Eye (tissue), 1 donor: Measurements from ENCODE around the gene USP31.

Source experiments
- DNase-seq: peaks from one replicate; pipeline ENCODE4 v3.0.0-alpha.2; 2015

Gene USP31, protein sequence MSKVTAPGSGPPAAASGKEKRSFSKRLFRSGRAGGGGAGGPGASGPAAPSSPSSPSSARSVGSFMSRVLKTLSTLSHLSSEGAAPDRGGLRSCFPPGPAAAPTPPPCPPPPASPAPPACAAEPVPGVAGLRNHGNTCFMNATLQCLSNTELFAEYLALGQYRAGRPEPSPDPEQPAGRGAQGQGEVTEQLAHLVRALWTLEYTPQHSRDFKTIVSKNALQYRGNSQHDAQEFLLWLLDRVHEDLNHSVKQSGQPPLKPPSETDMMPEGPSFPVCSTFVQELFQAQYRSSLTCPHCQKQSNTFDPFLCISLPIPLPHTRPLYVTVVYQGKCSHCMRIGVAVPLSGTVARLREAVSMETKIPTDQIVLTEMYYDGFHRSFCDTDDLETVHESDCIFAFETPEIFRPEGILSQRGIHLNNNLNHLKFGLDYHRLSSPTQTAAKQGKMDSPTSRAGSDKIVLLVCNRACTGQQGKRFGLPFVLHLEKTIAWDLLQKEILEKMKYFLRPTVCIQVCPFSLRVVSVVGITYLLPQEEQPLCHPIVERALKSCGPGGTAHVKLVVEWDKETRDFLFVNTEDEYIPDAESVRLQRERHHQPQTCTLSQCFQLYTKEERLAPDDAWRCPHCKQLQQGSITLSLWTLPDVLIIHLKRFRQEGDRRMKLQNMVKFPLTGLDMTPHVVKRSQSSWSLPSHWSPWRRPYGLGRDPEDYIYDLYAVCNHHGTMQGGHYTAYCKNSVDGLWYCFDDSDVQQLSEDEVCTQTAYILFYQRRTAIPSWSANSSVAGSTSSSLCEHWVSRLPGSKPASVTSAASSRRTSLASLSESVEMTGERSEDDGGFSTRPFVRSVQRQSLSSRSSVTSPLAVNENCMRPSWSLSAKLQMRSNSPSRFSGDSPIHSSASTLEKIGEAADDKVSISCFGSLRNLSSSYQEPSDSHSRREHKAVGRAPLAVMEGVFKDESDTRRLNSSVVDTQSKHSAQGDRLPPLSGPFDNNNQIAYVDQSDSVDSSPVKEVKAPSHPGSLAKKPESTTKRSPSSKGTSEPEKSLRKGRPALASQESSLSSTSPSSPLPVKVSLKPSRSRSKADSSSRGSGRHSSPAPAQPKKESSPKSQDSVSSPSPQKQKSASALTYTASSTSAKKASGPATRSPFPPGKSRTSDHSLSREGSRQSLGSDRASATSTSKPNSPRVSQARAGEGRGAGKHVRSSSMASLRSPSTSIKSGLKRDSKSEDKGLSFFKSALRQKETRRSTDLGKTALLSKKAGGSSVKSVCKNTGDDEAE (N-terminal part only)

DNA sequence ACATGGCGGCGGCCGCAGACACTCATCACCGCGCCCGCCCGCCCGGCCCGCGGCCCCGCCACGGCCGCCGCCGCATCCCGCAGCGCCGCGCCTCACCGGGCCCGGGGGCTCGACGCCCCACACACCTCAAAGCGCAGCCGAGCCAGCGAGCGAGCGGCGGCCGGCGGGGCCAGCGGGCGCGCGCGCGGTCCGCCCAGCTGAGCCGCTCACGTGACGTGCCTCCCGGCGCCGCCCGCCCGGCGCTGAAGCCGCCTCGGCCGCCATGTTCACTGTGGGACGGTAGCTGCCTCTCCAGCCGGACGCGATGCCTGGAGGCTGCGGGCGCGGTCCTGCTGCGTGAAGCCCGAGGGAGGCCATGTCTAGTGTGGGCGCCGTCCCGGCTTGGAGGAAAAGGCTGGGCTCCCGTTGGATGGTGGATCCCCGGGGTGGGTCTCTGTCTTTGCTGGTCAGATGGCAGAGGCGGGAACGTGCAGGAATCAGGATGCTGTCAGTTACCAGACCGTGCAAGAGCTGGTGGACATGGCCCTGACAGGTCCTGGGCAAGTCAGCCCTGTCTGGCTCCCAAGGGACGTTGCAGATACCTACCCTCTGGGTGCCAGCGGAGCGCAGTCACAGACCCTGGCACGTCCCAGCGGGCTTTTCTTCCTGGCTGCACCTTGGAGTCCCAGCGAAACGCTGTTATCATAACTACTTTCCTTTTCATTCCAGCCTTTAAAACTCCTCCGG, at the start of gene USP31:
USP31 (minus strand) TSS at position 186 of the 726 bp plus-strand sequence; CDS start at position 4, 182 bp downstream.
- DNase-seq = peak; percentile 97

DNA sequence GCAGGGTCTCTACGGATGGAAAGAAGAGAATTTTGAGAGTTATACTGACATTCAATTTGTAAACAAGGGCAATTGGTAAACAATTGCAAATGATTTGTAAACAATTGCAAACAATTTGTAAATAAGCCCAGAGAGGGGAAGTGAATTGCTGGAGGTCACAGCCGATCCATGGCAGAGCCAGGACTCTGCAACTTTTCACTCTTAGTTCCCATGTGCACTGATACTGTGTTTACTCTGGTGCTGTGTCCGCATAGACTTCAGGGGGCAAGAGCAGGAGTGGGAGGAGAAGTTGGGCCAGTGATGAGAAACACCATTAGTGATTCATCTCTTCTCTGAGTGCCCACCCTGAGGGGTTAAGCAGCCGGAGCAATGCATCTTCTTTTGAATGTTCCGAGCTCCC, 47.3 kb upstream of the USP31 start:
- DNase-seq = no peak

DNA sequence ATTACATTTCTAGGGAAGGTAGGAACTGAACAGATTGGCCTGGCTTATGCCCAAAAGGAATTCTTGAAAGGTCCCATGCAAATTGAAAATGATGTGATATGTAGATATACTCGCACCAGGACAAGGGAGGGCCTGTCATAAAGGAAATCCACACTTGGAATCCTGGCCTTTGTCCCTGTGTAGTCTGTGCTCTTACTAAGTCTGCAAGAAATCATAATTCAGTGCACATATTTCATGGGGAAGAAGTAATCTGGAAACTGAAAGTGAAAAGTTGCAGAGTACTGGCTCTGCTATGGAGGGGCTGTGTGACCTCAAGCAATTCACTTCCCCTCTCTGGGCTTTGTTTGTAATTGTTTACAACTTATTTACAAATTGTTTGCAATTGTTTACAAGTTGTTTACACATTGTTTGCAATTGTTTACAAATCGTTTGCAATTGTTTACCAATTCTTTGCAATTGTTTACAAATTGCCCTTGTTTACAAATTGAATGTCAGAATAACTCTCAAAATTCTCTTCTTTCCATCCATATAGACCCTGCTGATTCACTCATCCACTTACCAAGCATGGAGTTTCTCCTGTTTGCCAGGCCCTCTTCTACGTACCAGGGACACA, 46.2 kb upstream of the USP31 start:
- DNase-seq = no peak

DNA sequence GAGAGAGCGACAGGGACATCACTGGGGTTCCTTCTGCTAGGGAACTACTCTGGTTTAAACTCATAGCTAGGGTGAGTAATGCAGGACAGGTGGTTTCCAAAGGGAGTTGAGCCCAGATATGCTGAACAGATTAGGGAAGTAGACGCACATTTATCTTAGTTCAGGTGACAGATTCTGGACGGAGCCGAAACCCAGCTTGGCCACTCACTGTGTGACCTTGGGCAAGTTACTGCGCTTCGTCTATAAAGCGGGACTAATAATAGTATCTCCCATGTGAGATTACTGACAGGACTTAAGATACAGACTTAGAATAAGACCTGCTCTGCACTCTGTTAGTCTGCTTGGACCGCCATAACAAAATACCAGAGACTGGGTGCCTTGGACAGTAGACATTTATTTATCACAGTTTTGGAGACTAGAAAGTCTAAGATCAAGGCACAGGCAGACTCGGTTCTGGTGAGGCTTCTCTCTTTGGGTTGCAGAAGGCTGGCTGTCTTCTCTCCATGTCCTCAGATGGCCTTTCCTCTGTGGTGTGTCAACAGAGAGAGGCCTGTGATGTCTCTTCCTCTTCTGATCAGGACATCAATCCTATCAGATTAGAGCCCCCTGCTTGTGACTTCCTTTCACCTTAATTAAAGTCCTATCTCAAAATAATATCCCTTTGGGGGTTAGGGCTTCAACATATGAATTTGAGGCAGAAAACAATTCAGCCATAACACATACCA, 45.4 kb upstream of the USP31 start:
- no peak for DNase-seq

DNA sequence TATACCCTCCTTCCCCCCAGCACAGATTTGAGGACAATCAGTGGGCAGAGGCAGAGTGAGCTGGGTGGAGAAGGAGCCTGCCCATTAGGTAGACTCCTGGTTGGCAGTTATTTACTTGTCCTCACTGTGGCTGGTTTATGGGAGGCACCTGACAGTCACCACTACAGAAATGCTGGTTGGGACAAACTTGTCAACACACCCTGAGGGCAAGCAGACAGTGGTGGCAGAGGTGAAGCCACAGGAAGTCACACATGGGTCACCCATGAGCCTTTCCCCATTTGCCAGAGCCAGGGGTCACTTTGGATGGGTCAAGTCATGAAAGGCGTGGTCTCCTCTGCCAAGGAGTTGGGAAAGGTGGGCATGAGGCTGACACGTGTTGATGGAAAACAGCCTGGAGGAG, 39.7 kb upstream of the USP31 start:
- DNase-seq = no peak

DNA sequence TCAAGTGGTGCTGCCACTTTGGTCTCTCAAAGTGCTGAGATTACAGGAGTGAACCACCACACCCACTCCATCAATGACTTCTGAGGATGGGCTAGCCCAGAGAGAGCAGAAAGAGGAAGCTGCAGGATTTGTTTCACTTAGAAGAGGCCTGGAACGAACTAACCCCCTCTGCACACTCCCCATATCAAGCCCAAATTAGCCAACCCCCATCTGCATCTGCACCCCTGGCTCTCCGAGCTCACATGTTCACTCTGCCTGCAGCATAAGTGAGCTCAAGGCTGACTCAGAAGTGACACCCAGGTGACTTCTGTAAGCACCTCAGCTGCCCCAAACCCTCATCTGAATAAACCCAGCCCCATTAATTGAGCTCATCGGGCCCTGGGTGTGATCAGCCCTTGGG, 38.1 kb upstream of the USP31 start:
- DNase-seq = no peak

DNA sequence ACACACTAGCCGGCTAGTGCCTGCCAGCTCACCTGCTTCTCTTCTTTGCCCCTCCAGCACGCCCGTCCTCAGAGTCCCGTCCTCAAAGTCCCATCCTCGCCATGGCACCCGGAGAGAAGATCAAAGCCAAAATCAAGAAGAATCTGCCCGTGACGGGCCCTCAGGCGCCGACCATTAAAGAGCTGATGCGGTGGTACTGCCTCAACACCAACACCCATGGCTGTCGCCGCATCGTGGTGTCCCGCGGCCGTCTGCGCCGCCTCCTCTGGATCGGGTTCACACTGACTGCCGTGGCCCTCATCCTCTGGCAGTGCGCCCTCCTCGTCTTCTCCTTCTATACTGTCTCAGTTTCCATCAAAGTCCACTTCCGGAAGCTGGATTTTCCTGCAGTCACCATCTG, 36.9 kb upstream of the USP31 start:
- no peak for DNase-seq

DNA sequence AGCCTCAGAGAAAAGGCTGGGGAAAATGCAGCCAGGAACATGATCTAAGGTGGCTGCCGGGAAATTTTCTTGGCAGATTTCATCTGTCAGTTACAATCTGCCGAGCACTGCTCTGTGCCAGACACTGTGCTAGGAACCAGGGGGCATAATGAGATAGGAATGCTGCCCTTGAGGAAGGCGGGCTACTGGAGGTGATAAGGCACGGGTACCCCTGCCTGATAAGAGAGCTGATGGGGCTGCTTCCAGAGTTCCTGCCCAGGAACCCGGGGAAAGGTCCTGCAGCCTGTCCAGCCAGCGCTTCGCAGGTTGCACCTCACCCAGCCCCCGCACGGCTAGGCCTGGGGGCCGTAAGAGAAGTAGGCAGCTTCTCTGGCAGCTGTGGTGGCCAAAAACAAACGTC, 36.4 kb upstream of the USP31 start:
- DNase-seq = no peak

DNA sequence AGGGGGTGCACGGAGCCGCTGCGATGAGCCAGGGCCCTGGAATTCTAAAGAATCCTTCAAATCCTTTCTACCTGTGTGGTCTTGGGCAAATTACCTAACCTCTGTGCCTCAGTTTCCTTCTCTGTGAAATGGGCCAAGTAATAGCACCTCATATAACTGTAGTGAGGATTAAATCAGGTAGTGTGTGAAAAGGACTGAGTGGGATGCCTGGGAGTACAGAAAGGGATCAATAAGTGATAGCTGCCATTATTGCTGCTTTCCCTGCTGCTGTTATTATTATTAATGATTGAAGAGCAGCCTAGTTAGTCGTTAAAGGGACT, 34.3 kb upstream of the USP31 start:
- no peak for DNase-seq

DNA sequence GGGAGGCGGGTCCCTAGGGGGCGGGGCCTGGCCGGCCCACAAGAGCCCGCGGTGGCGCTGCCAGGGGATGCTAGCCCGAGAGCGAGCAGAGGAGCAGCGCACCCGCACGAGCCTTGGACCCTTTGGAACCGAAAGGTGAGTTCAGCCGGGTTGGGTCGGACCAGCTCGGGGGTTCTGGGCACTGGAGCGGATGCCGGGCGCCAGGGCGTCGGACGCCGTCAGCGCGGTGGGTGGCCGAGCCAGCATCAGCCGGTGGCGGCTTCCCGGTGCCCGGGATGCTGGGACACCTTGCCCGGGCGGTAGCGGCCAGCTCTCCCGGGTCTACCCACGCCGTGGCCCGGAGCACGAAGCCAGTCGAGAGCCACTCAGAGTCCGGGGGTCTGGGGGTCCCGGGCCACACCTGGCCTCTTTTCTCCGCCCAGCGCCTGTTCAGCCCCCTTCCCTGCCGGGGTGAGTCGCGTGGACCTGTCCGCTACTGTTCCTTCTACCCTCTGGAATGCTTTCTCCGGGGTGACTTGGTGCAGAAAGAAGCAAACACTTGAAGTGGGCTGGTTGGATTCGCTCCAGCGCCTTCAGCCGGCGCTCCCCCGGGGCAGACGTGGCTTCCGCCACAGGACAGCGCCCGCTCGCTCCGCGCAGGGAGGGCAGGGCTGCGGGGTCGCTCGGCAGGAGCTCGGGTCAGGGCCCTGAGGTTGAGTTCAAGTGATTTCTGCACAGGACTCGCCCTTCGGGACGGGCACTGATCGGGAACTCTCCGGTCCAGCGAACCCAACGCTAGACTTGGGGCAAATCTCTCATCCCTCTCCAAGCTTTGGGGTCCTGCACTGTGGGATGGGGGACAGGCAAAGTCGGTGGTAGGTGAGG, 33.7 kb upstream of the USP31 start, which contains the start of gene SCNN1G:
SCNN1G (plus strand) TSS at position 67 of the 864 bp plus-strand sequence. CDS start 3,527 bp downstream, outside the sequence.
- DNase-seq = peak; percentile 57

DNA sequence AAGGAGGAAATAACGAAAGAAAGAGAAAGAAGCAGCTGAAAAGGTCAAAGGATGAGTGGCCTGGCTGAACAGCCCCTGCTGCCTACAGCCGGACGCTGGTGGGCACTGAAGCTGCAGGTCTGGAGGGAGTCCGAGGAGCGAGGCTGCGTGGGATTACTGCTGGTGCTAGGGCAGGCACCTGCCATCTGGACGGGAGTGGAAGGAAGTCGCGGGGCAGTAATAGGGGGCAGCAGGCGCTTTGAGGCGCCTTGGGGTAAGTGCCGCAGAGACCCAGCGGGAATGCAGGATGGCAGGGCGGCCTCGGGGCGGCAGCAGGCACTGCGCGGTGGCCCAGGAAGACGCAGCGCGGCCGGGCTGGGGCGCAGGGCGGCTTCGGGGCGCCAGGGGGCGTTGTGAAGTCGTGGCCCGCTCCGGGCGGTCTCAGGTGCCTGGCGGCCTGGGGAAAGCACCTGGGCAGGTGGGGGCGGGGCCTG, 33.0 kb upstream of the USP31 start:
- peak; percentile 80 for DNase-seq

DNA sequence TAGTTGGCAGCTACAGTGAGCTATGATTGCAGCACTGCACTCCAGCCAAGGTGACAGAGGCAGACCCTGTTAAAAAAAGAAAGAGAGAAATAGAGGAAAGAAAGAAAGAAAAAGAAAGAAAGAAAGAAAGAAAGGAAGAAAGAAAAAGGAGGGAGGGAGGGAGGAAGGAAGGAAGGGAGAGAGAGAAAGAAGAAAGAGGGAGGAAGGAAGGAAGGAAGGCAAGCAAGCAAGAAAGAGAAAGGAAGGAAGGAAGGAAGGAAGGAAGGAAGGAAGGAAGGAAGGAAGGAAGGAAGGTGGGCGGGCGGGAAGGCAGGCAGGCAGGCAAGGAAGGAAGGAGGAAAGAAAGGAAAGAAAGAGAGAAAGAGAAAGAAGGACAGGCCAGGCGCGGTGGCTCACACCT, 32.3 kb upstream of the USP31 start:
- no peak for DNase-seq

DNA sequence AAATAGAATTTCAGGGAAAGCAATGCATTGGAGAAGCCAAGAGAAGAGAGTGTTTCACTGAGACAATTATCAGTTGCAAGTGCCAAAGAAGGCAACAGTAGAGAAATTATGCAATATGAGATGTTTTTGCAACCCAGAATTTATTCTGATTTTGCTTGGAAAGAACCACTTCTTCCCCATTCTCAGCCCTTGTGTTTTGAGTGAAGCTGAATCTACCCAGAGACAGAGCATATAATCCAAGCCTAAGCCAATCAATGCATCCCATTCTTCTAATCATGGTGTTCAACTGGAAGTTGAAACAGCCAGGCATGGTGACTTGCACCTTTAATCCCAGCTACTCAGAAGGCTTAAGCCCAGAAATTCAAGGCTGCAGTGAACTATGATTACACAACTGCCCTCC, 26.4 kb upstream of the USP31 start:
- DNase-seq = no peak

DNA sequence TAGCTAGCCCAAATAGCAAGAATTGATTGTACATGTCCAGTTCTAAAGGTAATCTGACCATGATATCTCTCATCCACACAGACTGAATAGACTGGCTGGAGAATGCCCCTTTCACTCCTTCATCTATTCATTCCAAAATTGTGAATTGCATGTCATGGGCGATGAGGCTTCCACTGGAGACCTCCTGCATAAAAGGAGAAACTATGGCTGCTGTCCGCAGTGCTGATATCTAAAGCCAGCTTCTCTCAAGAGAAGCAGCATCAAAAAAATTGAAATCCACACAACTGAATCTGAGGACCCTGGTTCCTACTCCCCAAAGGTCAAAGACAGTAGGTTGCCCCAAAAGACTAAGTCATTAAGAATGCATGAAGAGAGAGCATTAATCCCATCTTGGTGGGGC, 25.4 kb upstream of the USP31 start:
- peak; percentile 53 for DNase-seq

DNA sequence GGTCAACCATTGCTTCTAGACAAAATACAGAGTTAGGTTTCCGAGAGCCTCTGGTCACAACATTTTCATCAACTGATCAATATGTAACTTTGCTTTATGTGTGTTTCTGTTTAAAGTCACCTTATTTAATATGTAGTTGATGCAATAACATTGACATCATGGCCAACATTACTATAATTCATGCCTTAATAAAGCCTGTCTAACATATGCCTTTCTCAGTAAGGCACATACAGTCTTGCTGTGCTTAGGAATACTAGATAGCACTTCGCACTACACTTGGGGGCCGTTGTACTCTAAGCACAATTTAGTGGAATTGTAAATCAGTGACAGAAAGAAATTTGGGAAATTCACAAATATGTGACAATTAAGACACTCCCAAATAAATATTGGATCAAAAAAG, 23.7 kb upstream of the USP31 start:
- no peak for DNase-seq

DNA sequence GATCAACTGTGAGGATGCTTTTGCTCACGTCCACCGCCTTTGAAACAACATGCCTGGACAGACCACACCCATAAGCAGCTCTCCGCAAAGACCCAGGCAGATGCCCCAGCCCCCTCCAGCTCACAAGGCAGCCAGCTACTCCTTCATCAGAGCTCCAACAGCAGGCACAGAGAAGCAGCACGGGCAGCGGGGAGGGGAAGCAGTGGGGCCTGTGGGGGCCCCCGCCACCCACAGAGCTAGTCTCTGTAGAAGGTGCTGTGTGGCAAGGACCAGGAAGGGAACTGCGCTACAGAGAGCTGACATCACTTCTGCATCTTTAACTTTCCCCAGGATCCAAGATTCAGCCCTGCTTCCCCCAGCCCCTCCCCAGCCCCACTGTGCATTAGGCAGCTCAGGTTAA, 23.3 kb upstream of the USP31 start:
- no peak for DNase-seq

DNA sequence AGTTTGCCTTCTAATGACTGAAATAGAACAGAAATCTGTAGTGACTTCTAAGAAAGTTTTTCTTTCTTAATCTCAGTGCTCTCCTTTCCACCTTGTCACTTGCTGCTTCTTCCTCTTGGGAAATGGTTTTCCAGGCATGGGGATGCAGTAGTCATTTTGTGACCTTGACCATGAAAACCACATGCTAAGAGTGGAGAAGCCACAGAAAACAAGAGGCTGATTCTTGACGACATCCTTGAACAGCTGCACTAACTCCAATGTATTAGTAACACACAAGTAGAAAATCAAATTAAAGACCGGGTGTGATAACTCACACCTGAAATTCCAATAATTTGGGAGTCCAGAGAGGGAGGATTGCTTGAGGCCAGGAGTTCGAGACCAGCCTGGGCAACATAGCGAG, 15.5 kb upstream of the USP31 start:
- no peak for DNase-seq

DNA sequence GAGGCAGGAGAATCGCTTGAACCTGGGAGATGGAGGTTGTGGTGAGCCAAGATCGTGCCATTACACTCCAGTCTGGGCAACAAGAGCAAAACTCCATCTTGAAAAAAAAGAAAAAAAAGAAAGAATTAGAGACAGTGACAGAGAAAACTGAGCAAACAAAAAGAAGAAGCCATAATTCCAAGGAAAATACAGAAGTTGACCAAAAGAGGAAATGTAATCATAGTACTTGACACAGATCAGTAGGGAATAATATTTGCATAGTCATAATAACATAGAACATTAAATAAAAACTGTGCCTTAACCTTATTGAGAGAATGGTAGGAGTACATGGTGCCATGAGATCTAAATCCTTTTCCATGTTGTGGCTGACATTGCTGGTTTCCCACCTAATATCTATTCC, 14.7 kb upstream of the USP31 start:
- no peak for DNase-seq

DNA sequence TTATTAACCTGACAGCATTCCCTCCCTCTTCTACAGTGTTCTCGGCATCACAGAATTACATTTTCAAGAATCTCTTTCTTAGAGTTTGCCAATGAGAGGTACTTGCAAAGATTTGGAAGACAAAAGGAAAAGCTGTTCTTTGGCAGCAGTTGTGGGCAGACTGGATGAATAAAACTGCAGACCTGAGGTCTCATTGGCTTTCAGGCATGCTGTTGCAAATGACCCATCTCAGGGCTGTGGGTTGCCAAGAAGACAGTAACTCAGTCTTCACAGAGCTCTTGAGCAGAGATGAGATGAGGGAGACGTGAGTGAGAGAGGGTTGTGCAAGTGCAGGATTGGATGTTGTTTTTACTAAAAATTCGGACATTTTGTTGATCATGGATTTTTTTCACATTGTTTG, 11.3 kb upstream of the USP31 start:
- no peak for DNase-seq

DNA sequence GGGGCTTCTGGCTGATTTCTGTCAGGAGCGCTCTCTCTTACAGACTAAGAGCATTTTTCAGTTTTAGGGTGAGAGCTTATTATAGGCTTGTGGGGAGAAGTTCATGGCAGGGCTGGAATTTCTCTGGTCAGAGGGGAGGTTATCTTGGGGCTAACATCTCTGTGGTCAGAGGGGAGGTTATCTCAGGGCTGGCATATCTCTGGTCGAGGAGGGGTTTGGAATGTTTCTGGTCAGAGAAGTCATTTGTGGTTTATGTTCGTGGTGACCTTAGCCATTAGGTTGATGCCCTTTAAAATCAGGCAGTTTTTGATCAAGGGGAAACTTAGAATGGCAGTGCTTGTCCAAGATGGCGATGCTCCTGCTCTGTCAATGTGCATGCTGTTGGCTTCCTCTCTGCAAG, 10.8 kb upstream of the USP31 start:
- no peak for DNase-seq
